Astrocyte of the spinal cord (primary cell): ENCODE data around the gene DOK4.
A peak's percentile ranks its signal among the peaks of the same experiment; 100 is the strongest.

Experiments
- DNase-seq: peaks from one replicate; pipeline ENCODE4 v3.0.0; 2011; ENCODE audit warnings: low read depth, low spot score
- H3K4me3 ChIP-seq: 2 replicates; pipeline ENCODE4 v1.5.1; 2011; ENCODE audit warnings: low read depth, mild to moderate bottlenecking, low read length, moderate library complexity
- in situ Hi-C: cut with HindIII; loops from 2 replicates; pipeline ENCODE4 v1.10.0; 2017; ENCODE audit warnings: low sequenced_read_pairs
- TF ChIP-seq, protein P1 (sequence below): IDR thresholded peaks from 2 replicates; pipeline ENCODE4 v1.5.1; 2012; ENCODE audit warnings: low read depth, mild to moderate bottlenecking, low read length, inconsistent platforms

Gene DOK4

DNA sequence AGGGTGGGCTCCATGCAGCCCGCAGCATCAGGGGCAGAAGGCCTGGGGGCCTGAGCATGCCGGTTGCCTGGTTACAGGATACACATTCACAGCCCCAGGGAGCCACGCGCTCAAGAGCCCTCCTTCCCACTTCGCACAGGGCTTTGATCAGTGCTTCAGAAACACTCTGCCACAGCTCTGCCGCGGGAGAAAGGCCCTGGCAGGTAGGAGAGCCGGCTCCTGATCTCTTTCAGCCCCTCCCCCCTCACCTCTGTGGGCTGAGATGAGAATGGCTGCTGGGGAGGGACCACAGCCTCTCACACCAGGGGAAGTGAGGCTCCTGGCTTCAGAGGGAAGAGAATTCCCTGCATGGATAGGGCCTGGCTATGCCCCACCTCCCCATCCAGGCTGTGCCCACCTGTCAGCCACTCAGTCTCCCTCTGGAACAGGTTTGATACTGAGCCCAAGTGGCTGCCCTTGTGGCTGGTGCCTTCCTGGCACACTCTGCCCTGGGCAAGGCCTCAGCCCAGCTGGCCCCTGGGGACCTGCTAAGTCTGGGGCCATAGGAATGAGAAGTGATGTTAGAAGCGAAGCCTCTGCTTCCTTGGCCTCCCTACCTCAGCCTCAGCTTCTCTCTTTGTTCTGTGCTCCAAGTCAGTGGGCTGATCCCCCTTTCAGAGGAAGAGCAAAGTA is 8.6 kb downstream of the DOK4 start:
- in situ Hi-C loops, result no loop called here
- TF ChIP-seq, protein P1, sequence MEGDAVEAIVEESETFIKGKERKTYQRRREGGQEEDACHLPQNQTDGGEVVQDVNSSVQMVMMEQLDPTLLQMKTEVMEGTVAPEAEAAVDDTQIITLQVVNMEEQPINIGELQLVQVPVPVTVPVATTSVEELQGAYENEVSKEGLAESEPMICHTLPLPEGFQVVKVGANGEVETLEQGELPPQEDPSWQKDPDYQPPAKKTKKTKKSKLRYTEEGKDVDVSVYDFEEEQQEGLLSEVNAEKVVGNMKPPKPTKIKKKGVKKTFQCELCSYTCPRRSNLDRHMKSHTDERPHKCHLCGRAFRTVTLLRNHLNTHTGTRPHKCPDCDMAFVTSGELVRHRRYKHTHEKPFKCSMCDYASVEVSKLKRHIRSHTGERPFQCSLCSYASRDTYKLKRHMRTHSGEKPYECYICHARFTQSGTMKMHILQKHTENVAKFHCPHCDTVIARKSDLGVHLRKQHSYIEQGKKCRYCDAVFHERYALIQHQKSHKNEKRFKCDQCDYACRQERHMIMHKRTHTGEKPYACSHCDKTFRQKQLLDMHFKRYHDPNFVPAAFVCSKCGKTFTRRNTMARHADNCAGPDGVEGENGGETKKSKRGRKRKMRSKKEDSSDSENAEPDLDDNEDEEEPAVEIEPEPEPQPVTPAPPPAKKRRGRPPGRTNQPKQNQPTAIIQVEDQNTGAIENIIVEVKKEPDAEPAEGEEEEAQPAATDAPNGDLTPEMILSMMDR, result no peak
- no peak overlapping the region for H3K4me3 ChIP-seq
- DNase-seq, result no peak

- no peak overlapping the region for H3K4me3 ChIP-seq
- DNase-seq, result no peak
- TF ChIP-seq, protein P1, result no peak
- in situ Hi-C loops, result no loop called here
Measured at GRCh38 chr16:57476546-57477410, 9.5 kb downstream of the DOK4 start.

- H3K4me3 ChIP-seq, result no peak overlapping the region
- in situ Hi-C loops, result no loop called here
- TF ChIP-seq, protein P1, result peak; percentile 84
- peak; percentile 43 for DNase-seq
Measured at GRCh38 chr16:57475711-57476339, 10.5 kb downstream of the DOK4 start.

- TF ChIP-seq, protein P1, result no peak
- no peak for DNase-seq
- no peak overlapping the region for H3K4me3 ChIP-seq
- in situ Hi-C loops, result no loop called here
Measured at GRCh38 chr16:57474671-57475661, 11.3 kb downstream of the DOK4 start.

- TF ChIP-seq, protein P1, result no peak
- in situ Hi-C loops, result no loop called here
- no peak for DNase-seq
- no peak overlapping the region for H3K4me3 ChIP-seq
Measured at GRCh38 chr16:57473906-57474305, 12.4 kb downstream of the DOK4 start.
